Neural cell (in vitro differentiated cells): Measurements from ENCODE around the gene C5. TPM values are rescaled to one million over a fixed set of nuclear protein-coding genes. Genes with fewer than 3 reads are reported as not detected.

ENCODE experiments used
- H2AFZ ChIP-seq: fragments of 200-600, 300-800 bp; sonication (generic), shearing (Covaris generic); 2 replicates; pipeline ENCODE4 v1.6.0; 2014; ENCODE audit warnings: low read depth, mild to moderate bottlenecking, antibody characterized with exemption, low read length, moderate library complexity
- H3F3A ChIP-seq: fragments of 200-600 bp; shearing (Covaris generic); 2 replicates; pipeline ENCODE4 v1.6.1; 2016; ENCODE audit warnings: mild to moderate bottlenecking, moderate library complexity, mixed read lengths, antibody characterized with exemption, low read length; ENCODE audit not compliant: insufficient read depth, poor library complexity, severe bottlenecking
- H3K27ac ChIP-seq: fragments of 200-600, 300-800 bp; sonication (generic), shearing (Covaris generic); 2 replicates; pipeline ENCODE4 v1.5.1; 2014; ENCODE audit warnings: mild to moderate bottlenecking, low read length, moderate library complexity
- H3K27me3 ChIP-seq: fragments of 300-800, 200-600 bp; sonication (generic), shearing (Covaris generic); 2 replicates; pipeline ENCODE4 v1.6.0; 2014; ENCODE audit warnings: mild to moderate bottlenecking, low read depth, low read length, moderate library complexity; ENCODE audit not compliant: insufficient read depth
- H3K36me3 ChIP-seq: fragments of 300-800, 200-600 bp; sonication (generic), shearing (Covaris generic); 2 replicates; pipeline ENCODE4 v1.5.1; 2014; ENCODE audit warnings: mild to moderate bottlenecking, antibody characterized with exemption, low read length, moderate library complexity; ENCODE audit not compliant: insufficient read depth
- H3K4me2 ChIP-seq: fragments of 300-800, 200-600 bp; sonication (generic), shearing (Covaris generic); 2 replicates; pipeline ENCODE4 v1.6.0; 2014; ENCODE audit warnings: mild to moderate bottlenecking, low read length
- H3K4me3 ChIP-seq: fragments of 300-800, 200-600 bp; sonication (generic), shearing (Covaris generic); 2 replicates; pipeline ENCODE4 v1.5.1; 2014; ENCODE audit warnings: mild to moderate bottlenecking, low read length, moderate library complexity
- H3K79me2 ChIP-seq: fragments of 200-600 bp; shearing (Covaris generic); replicated peaks from 2 replicates; pipeline ENCODE4 v1.6.0; 2014; ENCODE audit warnings: mild to moderate bottlenecking, low read length, moderate library complexity; ENCODE audit not compliant: insufficient read depth
- H3K9ac ChIP-seq: fragments of 300-800, 200-600 bp; sonication (generic), shearing (Covaris generic); 2 replicates; pipeline ENCODE4 v1.6.1; 2016; ENCODE audit warnings: mild to moderate bottlenecking, low read length, mixed read lengths
- H3K9me2 ChIP-seq: fragments of 200-600 bp; shearing (Covaris generic); 2 replicates; pipeline ENCODE4 v1.6.1; 2016; ENCODE audit warnings: mild to moderate bottlenecking, low read length, mixed read lengths; ENCODE audit not compliant: insufficient read depth
- H3K9me3 ChIP-seq: fragments of 200-600, 300-800 bp; sonication (generic), shearing (Covaris generic); 2 replicates; pipeline ENCODE4 v1.6.1; 2016; ENCODE audit warnings: mild to moderate bottlenecking, mixed run types, low read length, moderate library complexity, mixed read lengths
- H4K20me1 ChIP-seq: fragments of 200-600 bp; shearing (Covaris generic); 2 replicates; pipeline ENCODE4 v1.6.1; 2016; ENCODE audit warnings: mild to moderate bottlenecking, mixed run types; ENCODE audit not compliant: insufficient read depth
- CTCF ChIP-seq: fragments of 450-650 bp; IDR thresholded peaks from 2 replicates; pipeline ENCODE4 v1.5.1; 2014; ENCODE audit warnings: antibody characterized with exemption, mild to moderate bottlenecking, moderate library complexity; ENCODE audit not compliant: poor library complexity, severe bottlenecking
- EP300 ChIP-seq: fragments of 450-650 bp; conservative IDR thresholded peaks from 2 replicates; pipeline ENCODE4 v1.6.1; 2014; ENCODE audit warnings: antibody characterized with exemption, mild to moderate bottlenecking, moderate library complexity; ENCODE audit not compliant: poor library complexity, severe bottlenecking
- EZH2 ChIP-seq: fragments of 200-600, 300-800 bp; shearing (Covaris generic), sonication (generic); IDR thresholded peaks from 2 replicates; pipeline ENCODE4 v1.6.1; 2014; ENCODE audit warnings: antibody characterized with exemption, low read length, borderline replicate concordance, mild to moderate bottlenecking; ENCODE audit not compliant: insufficient read depth, poor library complexity, severe bottlenecking
- MXI1 ChIP-seq: fragments of 450-650 bp; conservative IDR thresholded peaks from 2 replicates; pipeline ENCODE4 v1.6.1; 2014; ENCODE audit warnings: antibody characterized with exemption, mild to moderate bottlenecking; ENCODE audit not compliant: poor library complexity, severe bottlenecking
- POLR2AphosphoS5 ChIP-seq: IDR thresholded peaks from 2 replicates; pipeline ENCODE4 v1.6.1; 2012
- RAD21 ChIP-seq: fragments of 450-650 bp; conservative IDR thresholded peaks from 2 replicates; pipeline ENCODE4 v1.6.1; 2014; ENCODE audit warnings: antibody characterized with exemption, mild to moderate bottlenecking, moderate library complexity
- REST ChIP-seq: IDR thresholded peaks from 2 replicates; pipeline ENCODE4 v1.6.1; 2012; ENCODE audit warnings: borderline replicate concordance
- SMC3 ChIP-seq: fragments of 450-650 bp; conservative IDR thresholded peaks from 2 replicates; pipeline ENCODE4 v1.6.1; 2014; ENCODE audit warnings: antibody characterized with exemption, mild to moderate bottlenecking, moderate library complexity; ENCODE audit not compliant: poor library complexity
- TAF1 ChIP-seq: IDR thresholded peaks from 2 replicates; pipeline ENCODE4 v1.6.1; 2012; ENCODE audit warnings: low read depth
- polyA plus RNA-seq: library from polyadenylated mRNA; depleted of rRNA; stranded (reverse); fragments of >200 nt; gene quantifications from 2 replicates; pipeline ENCODE4 v1.2.3, GENCODE V29; 2014

C5 gene
- polyA plus RNA-seq, 1 donor from 2014 or later: 3.8 TPM

GRCh38 chr9:121009650-121010049 is 40.4 kb downstream of the C5 start:
- Histone ChIP-seq H3F3A (no peaks in the 10 kb centered on the region), H3K4me2 (no peak overlapping the region), H3K9ac (no peak overlapping the region), H3K27me3 (no peaks in the 10 kb centered on the region), H4K20me1 (no peaks in the 10 kb centered on the region), H3K27ac (no peak overlapping the region), H2AFZ (no peak overlapping the region), H3K36me3 (no peaks in the 10 kb centered on the region), H3K9me2 (no peaks in the 10 kb centered on the region), H3K9me3 (no peaks in the 10 kb centered on the region), H3K4me3 (no peak overlapping the region), H3K79me2 (no peaks in the 10 kb centered on the region)
- TF ChIP-seq RAD21 (no peak), EP300 (no peak), REST (no peak), SMC3 (no peak), EZH2 (no peak), TAF1 (no peak), MXI1 (no peak), CTCF (no peak), POLR2AphosphoS5 (no peak)

GRCh38 chr9:120999317-120999716 is 50.8 kb downstream of the C5 start:
- Histone ChIP-seq H3K27me3 (no peaks in the 10 kb centered on the region), H3K9ac (no peak overlapping the region), H3F3A (no peaks in the 10 kb centered on the region), H3K27ac (no peak overlapping the region), H3K36me3 (no peaks in the 10 kb centered on the region), H3K9me3 (no peaks in the 10 kb centered on the region), H2AFZ (no peak overlapping the region), H3K9me2 (no peaks in the 10 kb centered on the region), H3K4me3 (no peak overlapping the region), H3K79me2 (no peaks in the 10 kb centered on the region), H3K4me2 (no peak overlapping the region), H4K20me1 (no peaks in the 10 kb centered on the region)
- TF ChIP-seq TAF1: no peak

GRCh38 chr9:120998111-120998510 is 52.0 kb downstream of the C5 start:
- Histone ChIP-seq H4K20me1 (no peaks in the 10 kb centered on the region), H3K9me2 (no peaks in the 10 kb centered on the region)
- TF ChIP-seq CTCF (no peak), RAD21 (no peak), MXI1 (no peak), SMC3 (no peak), EP300 (no peak), TAF1 (no peak), POLR2AphosphoS5 (no peak), EZH2 (no peak), REST (no peak)

More at GRCh38 chr9:120998111-120998510, 52.0 kb downstream of the C5 start:
- H3K27ac ChIP-seq: no peak overlapping the region
- no peaks in the 10 kb centered on the region for H3K79me2 ChIP-seq
- H3K9me3 ChIP-seq: no peaks in the 10 kb centered on the region
- no peak overlapping the region for H3K4me3 ChIP-seq
- H3F3A ChIP-seq: no peaks in the 10 kb centered on the region
- H3K4me2 ChIP-seq: no peak overlapping the region
- H3K36me3 ChIP-seq: no peaks in the 10 kb centered on the region
- no peaks in the 10 kb centered on the region for H3K27me3 ChIP-seq
- H2AFZ ChIP-seq: no peak overlapping the region
- no peak overlapping the region for H3K9ac ChIP-seq
